ENCODE measurements around the gene SCYGR8. TPM values are rescaled to one million over a fixed set of nuclear protein-coding genes. Genes with fewer than 3 reads are reported as not detected.

Gene SCYGR8
- total RNA-seq = not detected in 2 replicates

GRCh38 chr2:227745594-227745993 lies at the start of gene SCYGR8:
SCYGR8 (plus strand) TSS chr2:227745894; CDS start chr2:227745894, 0 bp downstream.

DNA sequence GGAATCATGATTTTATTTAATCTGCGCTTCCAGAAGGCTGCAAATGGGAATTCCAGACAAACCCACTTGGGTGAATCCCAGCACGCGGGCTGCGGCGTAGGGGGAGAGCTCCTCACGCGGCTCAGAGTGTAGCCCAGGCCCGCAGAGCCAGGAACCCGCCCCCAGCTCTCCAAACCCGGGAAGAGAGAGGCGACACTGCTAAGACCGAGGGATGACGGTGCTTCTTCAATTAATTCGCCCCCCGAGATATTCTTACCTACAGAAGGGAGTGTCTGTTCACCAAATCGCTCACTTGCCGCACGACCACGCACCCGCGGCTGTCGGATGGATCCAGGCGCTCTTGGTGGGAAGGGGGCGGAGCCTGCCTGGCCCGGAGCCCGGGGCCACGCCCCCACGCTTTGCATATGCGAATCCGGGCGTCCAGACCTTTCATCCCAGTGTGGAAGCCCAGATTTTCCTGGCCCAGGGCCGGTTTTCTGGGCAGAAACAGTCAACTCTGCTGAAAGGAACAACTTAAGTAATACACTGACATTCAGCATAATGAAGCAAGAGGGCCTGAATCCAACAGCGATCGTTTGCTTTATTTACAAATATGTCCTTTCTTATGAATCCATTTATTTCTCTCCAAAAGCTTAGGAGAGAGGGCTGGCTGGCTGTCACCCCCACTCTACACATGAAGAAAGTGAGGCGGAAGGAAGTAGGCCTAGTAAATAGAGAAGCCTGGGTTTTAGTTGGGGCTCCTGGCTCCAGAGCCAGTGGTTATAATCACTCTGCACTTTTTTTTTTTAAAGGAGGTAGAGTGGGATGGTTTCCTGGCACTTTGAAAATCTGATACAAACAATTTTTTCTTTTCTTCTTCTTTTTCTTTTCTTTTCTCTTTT lies 27.8 kb upstream of the SCYGR8 start, which contains the start of gene SLC19A3:
TSS of gene SLC19A3 (minus strand) at position 342 of the 881 bp plus-strand sequence. CDS start 15,710 bp downstream, outside the sequence.

GRCh38 chr2:227724394-227725039 lies 21.2 kb upstream of the SCYGR8 start, which contains the start of gene SCYGR6:
SCYGR6 (minus strand) TSS chr2:227724757; CDS start chr2:227724757, 0 bp downstream.

GRCh38 chr2:227728035-227728434 lies 17.7 kb upstream of the SCYGR8 start, which contains the start of gene SCYGR7:
SCYGR7 (plus strand) TSS chr2:227728335; CDS start chr2:227728335, 0 bp downstream.

Other genes starting within 250 kb of the SCYGR8 start
- not detected in 2 replicates for gene SCYGR2, start 147.0 kb upstream of the SCYGR8 start, total RNA-seq
- gene SCYGR3, start 131.1 kb upstream of the SCYGR8 start, total RNA-seq = not detected in 2 replicates
- not detected in 2 replicates for gene SCYGR4, start 128.4 kb upstream of the SCYGR8 start, total RNA-seq
- gene SCYGR5, start 79.1 kb upstream of the SCYGR8 start, total RNA-seq = not detected in 2 replicates
- 0.36 and 0.78 TPM in 2 replicates for gene SLC19A3, start 27.9 kb upstream of the SCYGR8 start, total RNA-seq
- gene SCYGR6, start 21.1 kb upstream of the SCYGR8 start, total RNA-seq = not detected in 2 replicates
- gene SCYGR7, start 17.6 kb upstream of the SCYGR8 start, total RNA-seq = not detected in 2 replicates
- 0.13 TPM in 1 of 2 replicates, not detected in the other for gene CCL20, start 67.9 kb downstream of the SCYGR8 start, total RNA-seq
- gene DAW1, start 125.7 kb downstream of the SCYGR8 start, total RNA-seq = 2.0 and 2.5 TPM in 2 replicates

Data from smooth muscle cell of the pulmonary artery (primary cell).